Fibroblast of peridontal ligament (primary cell): ENCODE data around the gene MTA3.

ENCODE experiments used
- DNase-seq: peaks from one replicate; pipeline ENCODE4 v3.0.0-alpha.2; 2010; ENCODE audit errors: extremely low read depth

MTA3 gene

GRCh38 chr2:42659609-42660008, 91.2 kb downstream of the MTA3 start:
- DNase-seq = peak; percentile 16

- peak; percentile 81 for DNase-seq
Measured at GRCh38 chr2:42663106-42663780, 94.8 kb downstream of the MTA3 start.

- DNase-seq = no peak
Measured at GRCh38 chr2:42663828-42664227, 95.4 kb downstream of the MTA3 start.

- DNase-seq = no peak
Measured at GRCh38 chr2:42673989-42674579, 105.7 kb downstream of the MTA3 start.

GRCh38 chr2:42675815-42676214, 107.4 kb downstream of the MTA3 start:
- DNase-seq = no peak

GRCh38 chr2:42685303-42685702, 116.9 kb downstream of the MTA3 start:
- DNase-seq = no peak

- no peak for DNase-seq
Measured at GRCh38 chr2:42693013-42693615, 124.7 kb downstream of the MTA3 start.

- no peak for DNase-seq
Measured at GRCh38 chr2:42693688-42694479, 125.5 kb downstream of the MTA3 start.

- peak; percentile 47 for DNase-seq
Measured at GRCh38 chr2:42696987-42697386, 128.6 kb downstream of the MTA3 start.

- DNase-seq = peak; percentile 23
Measured at GRCh38 chr2:42698940-42699339, 130.5 kb downstream of the MTA3 start.

GRCh38 chr2:42706836-42707235, 138.4 kb downstream of the MTA3 start:
- DNase-seq = no peak

- no peak for DNase-seq
Measured at GRCh38 chr2:42708179-42708578, 139.7 kb downstream of the MTA3 start.

GRCh38 chr2:42711896-42712295, 143.5 kb downstream of the MTA3 start:
- no peak for DNase-seq

GRCh38 chr2:42712934-42713333, 144.5 kb downstream of the MTA3 start:
- DNase-seq = no peak

- DNase-seq = no peak
Measured at GRCh38 chr2:42713920-42714319, 145.5 kb downstream of the MTA3 start.

GRCh38 chr2:42714686-42715085, 146.3 kb downstream of the MTA3 start:
- no peak for DNase-seq

GRCh38 chr2:42721898-42722297, 153.5 kb downstream of the MTA3 start:
- no peak for DNase-seq

GRCh38 chr2:42722320-42723190, 154.1 kb downstream of the MTA3 start:
- peak; percentile 86 for DNase-seq

GRCh38 chr2:42723465-42723864, 155.0 kb downstream of the MTA3 start:
- no peak for DNase-seq

- DNase-seq = no peak
Measured at GRCh38 chr2:42724886-42725285, 156.5 kb downstream of the MTA3 start.

GRCh38 chr2:42725657-42726056, 157.2 kb downstream of the MTA3 start:
- DNase-seq = no peak

- DNase-seq = no peak
Measured at GRCh38 chr2:42726680-42727079, 158.2 kb downstream of the MTA3 start.
